SK-N-SH (cell line): ENCODE measurements around the gene LMO4.

ENCODE experiments used
- CHD2 ChIP-seq: fragments of 150-350 bp; IDR thresholded peaks from 2 replicates; pipeline ENCODE4 v1.6.1; 2018; ENCODE audit warnings: low read length; ENCODE audit not compliant: partially characterized antibody
- EZH2phosphoT487 ChIP-seq: fragments of 200-600 bp; sonication (generic); IDR thresholded peaks from 2 replicates; pipeline ENCODE4 v1.6.1; 2017; ENCODE audit warnings: low read depth, mixed run types, mild to moderate bottlenecking, antibody characterized with exemption, moderate library complexity, borderline replicate concordance
- GATA2 ChIP-seq: sonication (generic); formaldehyde crosslinking; IDR thresholded peaks from 2 replicates; pipeline ENCODE4 v1.5.0; 2020; ENCODE audit warnings: mild to moderate bottlenecking, missing genetic modification reagents
- MXI1 ChIP-seq: IDR thresholded peaks from 2 replicates; pipeline ENCODE4 v1.6.1; 2012; ENCODE audit warnings: mild to moderate bottlenecking, low read depth, low read length, improper control_type of control experiment
- NFIC ChIP-seq: IDR thresholded peaks from 2 replicates; pipeline ENCODE4 v1.4.0; 2012; ENCODE audit warnings: borderline replicate concordance
- POLR2AphosphoS5 ChIP-seq: IDR thresholded peaks from 2 replicates; pipeline ENCODE4 v1.6.1; 2012; ENCODE audit warnings: low read depth, low read length
- REST ChIP-seq: IDR thresholded peaks from 2 replicates; pipeline ENCODE4 v1.6.1; 2012; ENCODE audit warnings: mild to moderate bottlenecking, low read depth, low read length, moderate library complexity
- SIN3A ChIP-seq: IDR thresholded peaks from 2 replicates; pipeline ENCODE4 v1.6.1; 2012; ENCODE audit warnings: low read depth, mild to moderate bottlenecking, low read length, moderate library complexity, borderline replicate concordance
- SMC3 ChIP-seq: IDR thresholded peaks from 2 replicates; pipeline ENCODE4 v1.6.1; 2012; ENCODE audit warnings: low read depth, low read length, improper control_type of control experiment
- TAF1 ChIP-seq: IDR thresholded peaks from 2 replicates; pipeline ENCODE4 v1.6.1; 2012; ENCODE audit warnings: low read depth, mild to moderate bottlenecking, low read length, moderate library complexity, borderline replicate concordance
- TF ChIP-seq, protein P1 (sequence below): fragments of 200-600 bp; sonication (generic); IDR thresholded peaks from 2 replicates; pipeline ENCODE4 v1.6.1; 2017; ENCODE audit warnings: antibody characterized with exemption, mild to moderate bottlenecking, moderate library complexity
- TF ChIP-seq, protein P2 (sequence below): fragments of 150-350 bp; IDR thresholded peaks from 2 replicates; pipeline ENCODE4 v1.6.1; 2016; ENCODE audit warnings: mild to moderate bottlenecking, low read depth, low read length

DNA sequence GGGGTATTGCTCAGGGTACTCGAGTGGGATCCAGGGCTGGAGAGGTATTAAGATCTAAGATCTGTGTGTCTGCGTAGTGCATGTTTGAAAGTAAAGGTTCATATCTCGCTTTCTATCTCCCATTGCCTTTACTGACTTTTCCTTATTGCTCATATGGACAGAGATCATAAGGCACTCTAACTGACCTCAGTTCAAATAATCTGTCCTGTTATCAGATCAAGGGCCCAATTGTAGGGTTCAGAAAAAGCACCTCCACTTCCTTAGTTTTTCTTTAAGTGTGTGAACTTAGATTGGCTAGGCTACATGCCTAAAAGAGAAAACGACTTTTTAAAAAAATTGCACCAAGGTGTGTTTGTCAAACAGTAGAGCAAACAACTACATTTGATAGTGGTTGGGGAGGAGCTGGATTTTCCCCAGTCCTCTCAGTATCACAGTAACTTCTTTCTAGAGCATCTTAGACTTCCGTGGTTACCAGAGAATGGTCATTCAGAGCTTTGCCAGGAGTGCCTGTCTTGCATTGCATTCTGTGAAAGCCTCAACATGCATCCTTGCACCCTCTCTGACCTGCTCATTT, 57.6 kb downstream of the LMO4 start:
- no peak for TF ChIP-seq MXI1
- TF ChIP-seq EZH2phosphoT487: no peak
- TF ChIP-seq SIN3A: no peak
- TF ChIP-seq, protein P1, sequence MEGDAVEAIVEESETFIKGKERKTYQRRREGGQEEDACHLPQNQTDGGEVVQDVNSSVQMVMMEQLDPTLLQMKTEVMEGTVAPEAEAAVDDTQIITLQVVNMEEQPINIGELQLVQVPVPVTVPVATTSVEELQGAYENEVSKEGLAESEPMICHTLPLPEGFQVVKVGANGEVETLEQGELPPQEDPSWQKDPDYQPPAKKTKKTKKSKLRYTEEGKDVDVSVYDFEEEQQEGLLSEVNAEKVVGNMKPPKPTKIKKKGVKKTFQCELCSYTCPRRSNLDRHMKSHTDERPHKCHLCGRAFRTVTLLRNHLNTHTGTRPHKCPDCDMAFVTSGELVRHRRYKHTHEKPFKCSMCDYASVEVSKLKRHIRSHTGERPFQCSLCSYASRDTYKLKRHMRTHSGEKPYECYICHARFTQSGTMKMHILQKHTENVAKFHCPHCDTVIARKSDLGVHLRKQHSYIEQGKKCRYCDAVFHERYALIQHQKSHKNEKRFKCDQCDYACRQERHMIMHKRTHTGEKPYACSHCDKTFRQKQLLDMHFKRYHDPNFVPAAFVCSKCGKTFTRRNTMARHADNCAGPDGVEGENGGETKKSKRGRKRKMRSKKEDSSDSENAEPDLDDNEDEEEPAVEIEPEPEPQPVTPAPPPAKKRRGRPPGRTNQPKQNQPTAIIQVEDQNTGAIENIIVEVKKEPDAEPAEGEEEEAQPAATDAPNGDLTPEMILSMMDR: no peak
- TF ChIP-seq POLR2AphosphoS5: no peak
- TF ChIP-seq SMC3: no peak
- TF ChIP-seq REST: no peak
- no peak for TF ChIP-seq CHD2
- no peak for TF ChIP-seq TAF1
- TF ChIP-seq, protein P2, sequence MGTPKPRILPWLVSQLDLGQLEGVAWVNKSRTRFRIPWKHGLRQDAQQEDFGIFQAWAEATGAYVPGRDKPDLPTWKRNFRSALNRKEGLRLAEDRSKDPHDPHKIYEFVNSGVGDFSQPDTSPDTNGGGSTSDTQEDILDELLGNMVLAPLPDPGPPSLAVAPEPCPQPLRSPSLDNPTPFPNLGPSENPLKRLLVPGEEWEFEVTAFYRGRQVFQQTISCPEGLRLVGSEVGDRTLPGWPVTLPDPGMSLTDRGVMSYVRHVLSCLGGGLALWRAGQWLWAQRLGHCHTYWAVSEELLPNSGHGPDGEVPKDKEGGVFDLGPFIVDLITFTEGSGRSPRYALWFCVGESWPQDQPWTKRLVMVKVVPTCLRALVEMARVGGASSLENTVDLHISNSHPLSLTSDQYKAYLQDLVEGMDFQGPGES: no peak
- TF ChIP-seq NFIC: no peak
- no peak for TF ChIP-seq GATA2
